PC-3 (cell line): ENCODE measurements around the gene TMEM131.
"Not testable (repeated sequence)": the region's sequence is repeated elsewhere in the genome, so short reads cannot be mapped to it uniquely, and the experiment has no call there.

Source experiments
- CTCF ChIP-seq: fragments of 300-600 bp; sonication (generic); conservative IDR thresholded peaks from 2 replicates; pipeline ENCODE4 v1.5.1; 2017; ENCODE audit warnings: antibody characterized with exemption, low read depth, mild to moderate bottlenecking, low read length
- EZH2 ChIP-seq: fragments of 300-600 bp; sonication (generic); IDR thresholded peaks from one replicate; pipeline ENCODE4 v1.6.1; 2017; ENCODE audit warnings: antibody characterized with exemption, mild to moderate bottlenecking, low read length; ENCODE audit not compliant: unreplicated experiment
- EZH2phosphoT487 ChIP-seq: fragments of 300-600 bp; sonication (generic); IDR thresholded peaks from 2 replicates; pipeline ENCODE4 v1.6.1; 2018; ENCODE audit warnings: mild to moderate bottlenecking, antibody characterized with exemption, low read length, borderline replicate concordance

GRCh38 chr2:97878317-97878716 is 117.4 kb downstream of the TMEM131 start:
- TF ChIP-seq EZH2phosphoT487, CTCF, EZH2: not testable (repeated sequence)
